Tibial nerve (tissue), 3 donors: Measurements from ENCODE around the gene AP4B1.

Source experiments
- CTCF ChIP-seq, 5 experiments: fragments of 200-600 bp in 3 of 5; fragments of 450-650 bp in 2 of 5; sonication (generic) in 3 of 5; IDR thresholded peaks; one replicate each; pipeline ENCODE4 v1.5.1; 2016 to 2019; ENCODE audit warnings: antibody characterized with exemption in 5 of 5, mild to moderate bottlenecking in 3 of 5, moderate library complexity in 2 of 5
- POLR2A ChIP-seq, 2 donors: fragments of 450-650 bp; IDR thresholded peaks; one replicate each; pipeline ENCODE4 v1.6.1; 2017; ENCODE audit warnings: antibody characterized with exemption in 2 of 2, mild to moderate bottlenecking in 2 of 2, moderate library complexity in 2 of 2

DNA sequence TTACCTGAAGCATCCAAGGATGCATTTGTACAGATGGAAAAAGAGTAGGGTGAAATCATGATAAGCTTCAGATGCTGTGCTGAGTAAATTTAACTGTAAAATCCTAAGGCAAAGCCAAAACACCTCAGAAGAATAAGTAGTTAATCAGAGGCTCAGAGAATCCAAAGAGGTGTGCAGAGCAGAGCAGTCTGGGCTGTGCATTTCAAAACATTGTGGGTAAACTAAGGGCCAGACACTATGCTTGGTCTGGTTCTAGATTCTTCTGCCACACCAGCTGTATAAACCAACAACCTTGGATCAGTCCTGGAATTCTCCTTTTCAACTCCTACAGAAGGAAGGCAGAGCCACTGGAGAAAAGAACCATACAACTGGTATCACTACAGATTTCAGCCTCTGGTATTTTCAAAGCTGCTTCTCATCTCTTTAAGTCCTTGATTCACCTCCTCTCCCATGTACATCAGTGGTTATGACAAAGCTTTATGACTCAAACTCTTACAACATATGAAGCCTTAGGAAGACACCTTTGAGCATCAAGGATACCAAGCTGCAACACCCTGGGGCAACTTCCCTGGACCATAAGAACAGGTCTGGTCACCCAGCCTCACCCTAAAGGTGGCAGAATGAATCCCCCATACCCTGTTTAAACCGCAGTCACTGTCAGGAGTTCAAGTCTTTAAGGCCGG is 12.9 kb upstream of the AP4B1 start:
- TF ChIP-seq POLR2A (IDR thresholded peaks at IDR 0.05), result no peak
- no peak for TF ChIP-seq CTCF (IDR thresholded peaks at IDR 0.05)
